ENCODE data around the gene EDAR. TPM values are rescaled to one million over a fixed set of nuclear protein-coding genes. Genes with fewer than 3 reads are reported as not detected.

The EDAR gene
- total RNA-seq, 1 experiment from 2014 or later: 0.15 TPM

DNA sequence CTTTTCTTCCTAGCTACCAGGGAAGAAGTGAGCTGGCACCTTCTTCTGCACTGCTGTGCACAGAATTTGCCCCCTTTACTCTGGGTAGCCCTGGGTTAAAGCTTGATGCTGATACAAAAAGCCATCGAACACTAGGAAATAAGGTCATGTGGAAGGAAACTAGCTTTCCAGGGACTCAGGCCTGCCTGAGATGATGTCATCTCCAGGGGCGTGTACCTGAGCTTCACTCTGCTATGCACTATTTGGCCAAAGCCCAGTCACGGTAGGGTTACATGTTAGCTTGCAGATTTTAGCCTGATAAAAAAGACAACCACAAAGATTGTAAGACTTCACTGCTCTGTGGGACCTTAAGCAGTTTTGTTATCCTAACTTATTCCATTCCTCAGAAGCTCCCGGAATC lies 20.4 kb downstream of the EDAR start:
- peak overlapping the region; percentile 33; the same call in 1 of the 2 replicates for H3K4me2 ChIP-seq (ENCODE audit: low read length)
- BruUV-seq (replicated peaks): no TSS peak
- H3K79me2 ChIP-seq (ENCODE audit: insufficient read depth, low read length): no peaks in the 10 kb centered on the region
- H3K27ac ChIP-seq (ENCODE audit: low read depth, low read length): no peak overlapping the region
- TF ChIP-seq FOSL1 (IDR thresholded peaks at IDR 0.05; ENCODE audit: low read depth) (no peak), POLR2AphosphoS5 (IDR thresholded peaks at IDR 0.05; ENCODE audit: low read depth, low read length) (no peak), EZH2 (IDR thresholded peaks at IDR 0.05) (no peak), ELF1 (IDR thresholded peaks at IDR 0.05; ENCODE audit: borderline replicate concordance, low read depth) (no peak)
- TF ChIP-seq, protein P1, sequence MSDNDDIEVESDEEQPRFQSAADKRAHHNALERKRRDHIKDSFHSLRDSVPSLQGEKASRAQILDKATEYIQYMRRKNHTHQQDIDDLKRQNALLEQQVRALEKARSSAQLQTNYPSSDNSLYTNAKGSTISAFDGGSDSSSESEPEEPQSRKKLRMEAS (IDR thresholded peaks at IDR 0.05): no peak
- H3K4me1 ChIP-seq (ENCODE audit: control insufficient read depth in 1 of 2, insufficient read depth in 2 of 2, low read length in 2 of 2): peaks cover 52 to 66% of the 10 kb centered on the region in 2 experiments
- H2AFZ ChIP-seq (ENCODE audit: low read depth, low read length, poor library complexity, severe bottlenecking): no peak overlapping the region
- ATAC-seq (no peak), DNase-seq (ENCODE audit: low read depth, low spot score) (no peak)
- no peaks in the 10 kb centered on the region for H3K9me3 ChIP-seq (ENCODE audit: control insufficient read depth in 1 of 2, insufficient read depth in 1 of 2, low read depth in 1 of 2, low read length in 2 of 2)
- intact Hi-C loops (cut with micrococcal nuclease): no loop called here
- no peaks in the 10 kb centered on the region for H3K9me2 ChIP-seq (ENCODE audit: insufficient read depth)
- H3K27me3 ChIP-seq (ENCODE audit: insufficient read depth, low read length): peaks cover 9% of the 10 kb centered on the region; the same call in 1 of the 2 replicates
- H3K36me3 ChIP-seq (ENCODE audit: control insufficient read depth in 1 of 2, insufficient read depth in 2 of 2, low read length in 2 of 2): no peaks in the 10 kb centered on the region
- H3K4me3 ChIP-seq (replicated peaks in 1 of 2; ENCODE audit: low read depth in 1 of 2, low read length in 2 of 2): no peak overlapping the region
- ChIA-PET CTCF (interaction anchor here (1.2 kb wide), 1 partner anchor 40 kb away, joined by 3 read pairs; no protein-coding TSS in a partner anchor), RAD21 (ENCODE audit: low non-redundant PET in 1 of 2, low total read pairs in 2 of 2, uncharacterized antibody in 2 of 2, unreplicated experiment in 2 of 2) (no interaction called here), POLR2A (no interaction called here)
- no peak overlapping the region for H3K9ac ChIP-seq (ENCODE audit: low read length)
- no peaks in the 10 kb centered on the region for H4K20me1 ChIP-seq (ENCODE audit: insufficient read depth)

DNA sequence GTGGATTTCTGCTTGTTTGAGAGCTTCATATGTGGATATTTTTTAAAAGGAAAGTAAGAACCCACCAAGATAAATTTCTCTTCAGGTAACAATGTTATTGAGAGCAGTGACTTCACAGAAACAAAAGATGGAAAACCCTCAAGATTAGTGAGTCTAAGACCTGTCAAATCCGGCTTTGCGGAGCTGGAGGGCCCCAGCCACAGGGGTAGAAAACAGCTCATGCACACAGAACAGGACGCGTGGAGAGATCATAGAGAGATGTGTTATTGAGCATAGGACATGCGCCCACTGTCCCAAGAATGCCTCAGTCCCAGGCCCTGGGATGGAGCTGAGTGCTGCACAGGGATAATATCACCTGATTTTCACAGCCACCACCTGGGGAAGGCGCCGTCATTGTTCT lies 21.3 kb downstream of the EDAR start:
- Histone ChIP-seq H3K36me3 (ENCODE audit: control insufficient read depth in 1 of 2, insufficient read depth in 2 of 2, low read length in 2 of 2) (no peaks in the 10 kb centered on the region), H4K20me1 (ENCODE audit: insufficient read depth) (no peaks in the 10 kb centered on the region), H3K4me2 (ENCODE audit: low read length) (no peak overlapping the region), H3K4me3 (replicated peaks in 1 of 2; ENCODE audit: low read depth in 1 of 2, low read length in 2 of 2) (no peak overlapping the region), H3K9me3 (ENCODE audit: control insufficient read depth in 1 of 2, insufficient read depth in 1 of 2, low read depth in 1 of 2, low read length in 2 of 2) (no peaks in the 10 kb centered on the region), H3K79me2 (ENCODE audit: insufficient read depth, low read length) (no peaks in the 10 kb centered on the region), H3K4me1 (ENCODE audit: control insufficient read depth in 1 of 2, insufficient read depth in 2 of 2, low read length in 2 of 2) (peaks cover 44 to 58% of the 10 kb centered on the region in 2 experiments), H3K27ac (ENCODE audit: low read depth, low read length) (no peak overlapping the region), H3K9me2 (ENCODE audit: insufficient read depth) (no peaks in the 10 kb centered on the region), H3K9ac (ENCODE audit: low read length) (no peak overlapping the region), H2AFZ (ENCODE audit: low read depth, low read length, poor library complexity, severe bottlenecking) (no peak overlapping the region), H3K27me3 (ENCODE audit: insufficient read depth, low read length) (peaks cover 9% of the 10 kb centered on the region; the same call in 1 of the 2 replicates)
- ChIA-PET CTCF (no interaction called here), POLR2A (no interaction called here), RAD21 (ENCODE audit: low non-redundant PET in 1 of 2, low total read pairs in 2 of 2, uncharacterized antibody in 2 of 2, unreplicated experiment in 2 of 2) (no interaction called here)
- no TSS peak for BruUV-seq (replicated peaks)
- DNase-seq (ENCODE audit: low read depth, low spot score): no peak
- intact Hi-C loops (cut with micrococcal nuclease): no loop called here
- TF ChIP-seq POLR2A (IDR thresholded peaks at IDR 0.05; ENCODE audit: borderline replicate concordance, extremely low read depth, insufficient read depth, insufficient read length) (no peak), ZNF274 (IDR thresholded peaks at IDR 0.05; ENCODE audit: low read depth, low read length) (no peak), EZH2 (IDR thresholded peaks at IDR 0.05) (no peak), POLR2AphosphoS5 (IDR thresholded peaks at IDR 0.05; ENCODE audit: low read depth, low read length) (no peak)
- TF ChIP-seq, protein P2, sequence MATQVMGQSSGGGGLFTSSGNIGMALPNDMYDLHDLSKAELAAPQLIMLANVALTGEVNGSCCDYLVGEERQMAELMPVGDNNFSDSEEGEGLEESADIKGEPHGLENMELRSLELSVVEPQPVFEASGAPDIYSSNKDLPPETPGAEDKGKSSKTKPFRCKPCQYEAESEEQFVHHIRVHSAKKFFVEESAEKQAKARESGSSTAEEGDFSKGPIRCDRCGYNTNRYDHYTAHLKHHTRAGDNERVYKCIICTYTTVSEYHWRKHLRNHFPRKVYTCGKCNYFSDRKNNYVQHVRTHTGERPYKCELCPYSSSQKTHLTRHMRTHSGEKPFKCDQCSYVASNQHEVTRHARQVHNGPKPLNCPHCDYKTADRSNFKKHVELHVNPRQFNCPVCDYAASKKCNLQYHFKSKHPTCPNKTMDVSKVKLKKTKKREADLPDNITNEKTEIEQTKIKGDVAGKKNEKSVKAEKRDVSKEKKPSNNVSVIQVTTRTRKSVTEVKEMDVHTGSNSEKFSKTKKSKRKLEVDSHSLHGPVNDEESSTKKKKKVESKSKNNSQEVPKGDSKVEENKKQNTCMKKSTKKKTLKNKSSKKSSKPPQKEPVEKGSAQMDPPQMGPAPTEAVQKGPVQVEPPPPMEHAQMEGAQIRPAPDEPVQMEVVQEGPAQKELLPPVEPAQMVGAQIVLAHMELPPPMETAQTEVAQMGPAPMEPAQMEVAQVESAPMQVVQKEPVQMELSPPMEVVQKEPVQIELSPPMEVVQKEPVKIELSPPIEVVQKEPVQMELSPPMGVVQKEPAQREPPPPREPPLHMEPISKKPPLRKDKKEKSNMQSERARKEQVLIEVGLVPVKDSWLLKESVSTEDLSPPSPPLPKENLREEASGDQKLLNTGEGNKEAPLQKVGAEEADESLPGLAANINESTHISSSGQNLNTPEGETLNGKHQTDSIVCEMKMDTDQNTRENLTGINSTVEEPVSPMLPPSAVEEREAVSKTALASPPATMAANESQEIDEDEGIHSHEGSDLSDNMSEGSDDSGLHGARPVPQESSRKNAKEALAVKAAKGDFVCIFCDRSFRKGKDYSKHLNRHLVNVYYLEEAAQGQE (IDR thresholded peaks at IDR 0.05; ENCODE audit: low read depth): no peak
- no peak for ATAC-seq
